ENCODE measurements around the gene TNPO1.

GRCh38 chr5:72814864-72815263 is 1.6 kb upstream of the TNPO1 start:
- TF ChIP-seq EZH2phosphoT487 (IDR thresholded peaks at IDR 0.05; ENCODE audit: insufficient read depth, low read depth) (no peak), EZH2 (IDR thresholded peaks at IDR 0.05; ENCODE audit: insufficient read depth, poor library complexity, severe bottlenecking) (no peak)

Data from GM23248 (cell line).